NCI-H2196 treated with DMSO at 0.1 percent for 48 hours (cell line): Measurements from ENCODE around the gene BAG1.

Experiments used
- DNase-seq: peaks from one replicate; lab custom pipeline; 2025; ENCODE audit not compliant: unreplicated experiment; lab: John Stamatoyannopoulos, UW

The BAG1 gene

GRCh38 chr9:33244137-33244784, 20.2 kb downstream of the BAG1 start:
- no peak for DNase-seq

GRCh38 chr9:33242609-33243134, 21.8 kb downstream of the BAG1 start:
- DNase-seq, result no peak

DNA sequence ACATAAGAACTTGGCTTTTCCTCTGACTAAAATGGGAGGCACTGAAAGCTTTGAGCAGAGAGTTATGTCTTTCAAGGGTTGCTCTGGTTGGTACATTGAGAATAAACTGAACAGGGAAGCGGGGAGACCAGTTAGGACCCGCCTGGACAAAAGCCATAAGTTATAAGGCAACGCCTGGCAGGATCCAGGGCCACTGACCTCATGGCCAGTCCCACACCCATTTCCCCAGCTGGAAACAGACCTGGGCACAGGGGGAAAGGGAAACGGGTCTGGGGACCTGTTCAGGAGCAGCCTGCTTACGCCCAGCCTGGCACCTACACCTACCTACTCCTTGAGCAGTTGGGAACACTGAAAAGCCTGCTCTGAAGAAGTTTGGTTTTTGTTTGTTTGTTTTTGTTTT, 23.2 kb downstream of the BAG1 start:
- no peak for DNase-seq

- no peak for DNase-seq
These were observed 24.6 kb downstream of the BAG1 start, which contains the start of gene SPINK4 for GRCh38 chr9:33239921-33240320. Gene SPINK4 (plus strand): TSS chr9:33240167. CDS start chr9:33240209, 42 bp downstream.

DNA sequence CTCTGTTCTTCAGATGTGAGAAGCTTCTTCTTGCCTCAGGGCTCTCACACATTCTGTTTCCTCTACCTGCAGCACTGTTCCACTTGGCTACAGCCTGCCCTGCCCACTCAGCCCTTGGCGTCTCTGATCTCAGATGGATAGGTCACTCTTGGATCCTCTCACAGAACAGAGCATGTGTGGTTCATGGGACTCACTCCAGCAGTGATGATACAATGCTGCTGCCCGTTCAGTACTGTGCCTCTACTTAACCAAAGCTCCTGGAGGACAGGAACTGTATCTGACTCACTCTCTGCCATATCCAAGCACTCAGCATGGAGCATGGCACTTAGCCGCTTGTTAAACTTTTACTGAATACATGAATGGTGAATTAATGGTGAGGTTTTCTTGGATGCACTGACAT, 27.9 kb downstream of the BAG1 start:
- DNase-seq, result no peak

- DNase-seq, result no peak
These were observed 29.7 kb downstream of the BAG1 start for GRCh38 chr9:33234511-33235467.

- DNase-seq, result peak; percentile 70
These were observed 30.7 kb downstream of the BAG1 start for GRCh38 chr9:33233626-33234342.

GRCh38 chr9:33232815-33233214, 31.7 kb downstream of the BAG1 start:
- no peak for DNase-seq

GRCh38 chr9:33231623-33231942, 32.9 kb downstream of the BAG1 start:
- DNase-seq, result no peak

GRCh38 chr9:33230756-33231622, 33.5 kb downstream of the BAG1 start:
- no peak for DNase-seq

GRCh38 chr9:33229359-33230114, 35.0 kb downstream of the BAG1 start:
- DNase-seq, result peak; percentile 90

DNA sequence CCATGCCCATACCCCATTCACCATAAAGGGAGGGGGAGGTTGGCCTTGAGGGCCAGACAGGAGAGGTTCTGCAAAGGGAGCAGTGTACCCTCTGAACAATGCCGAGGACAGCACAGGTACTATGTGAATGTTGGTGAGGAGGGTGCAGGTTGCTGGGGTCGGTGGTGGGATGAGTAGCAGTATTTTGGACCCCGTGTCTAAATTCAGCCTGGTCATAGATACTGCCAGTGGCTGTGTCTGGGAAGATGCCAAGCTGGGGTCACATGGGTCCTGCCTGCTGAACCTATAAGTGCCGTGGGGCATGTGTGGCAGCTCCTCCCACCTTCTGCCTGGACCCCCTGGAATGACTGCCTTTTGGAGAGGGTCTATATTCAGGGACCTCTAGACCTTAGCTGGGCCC, 35.9 kb downstream of the BAG1 start:
- DNase-seq, result no peak

DNA sequence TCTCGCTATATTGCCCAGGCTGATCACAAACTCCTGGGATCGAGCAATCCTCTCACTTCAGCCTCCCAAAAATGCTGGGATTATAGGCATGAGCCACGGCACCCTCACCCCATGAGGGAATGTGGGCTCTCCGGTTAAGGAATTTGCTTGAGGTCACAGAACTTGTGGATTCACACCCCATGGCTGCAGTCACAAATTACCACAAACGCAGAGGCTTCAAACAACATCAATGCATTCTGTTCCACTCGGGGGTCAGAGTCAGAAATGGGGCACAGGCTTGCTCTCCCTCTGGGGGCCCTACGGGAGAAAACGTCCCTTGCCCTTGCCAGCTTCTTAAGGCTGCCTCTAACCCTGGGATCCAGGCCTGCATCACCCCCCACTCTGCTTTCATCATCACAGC, 36.8 kb downstream of the BAG1 start:
- no peak for DNase-seq

DNA sequence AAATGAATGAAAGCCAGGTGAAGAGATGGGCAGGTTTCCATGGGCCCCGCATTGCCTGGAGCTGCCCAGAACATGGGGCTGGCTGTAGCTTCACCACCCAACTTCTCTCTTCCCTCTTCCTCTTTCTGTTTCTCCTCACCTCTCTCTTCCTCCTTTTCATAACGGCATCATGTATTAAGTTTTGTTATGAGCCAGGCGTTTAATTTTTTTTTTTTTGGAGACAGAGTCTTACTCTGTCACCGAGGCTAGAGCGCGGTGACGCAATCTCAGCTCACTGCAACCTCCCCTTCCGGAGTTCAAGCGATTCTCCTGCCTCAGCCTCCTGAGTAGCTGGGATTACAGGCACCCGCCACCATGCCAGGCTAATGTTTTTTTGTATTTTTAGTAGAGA, 37.5 kb downstream of the BAG1 start:
- DNase-seq, result no peak

GRCh38 chr9:33225319-33226147, 39.0 kb downstream of the BAG1 start:
- peak; percentile 15 for DNase-seq

- no peak for DNase-seq
These were observed 40.8 kb downstream of the BAG1 start for GRCh38 chr9:33223696-33224095.

GRCh38 chr9:33222031-33222430, 42.5 kb downstream of the BAG1 start:
- DNase-seq, result no peak

DNA sequence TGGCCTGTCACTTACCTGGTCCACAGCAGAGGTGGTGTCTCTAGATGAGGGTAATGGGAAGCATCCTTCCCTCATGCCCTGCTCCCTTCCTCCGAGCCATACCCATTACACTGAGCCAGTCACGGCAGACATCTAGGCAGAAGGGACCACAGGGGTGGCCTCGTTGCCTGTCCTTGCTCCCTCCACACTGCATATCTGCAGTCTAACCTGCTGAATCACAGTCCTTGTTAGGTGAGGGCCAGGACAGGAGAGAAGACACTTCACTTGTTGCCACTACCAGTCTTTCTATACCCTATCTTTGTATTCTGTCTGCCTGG, 43.0 kb downstream of the BAG1 start:
- DNase-seq, result no peak
